ENCODE measurements around the gene ARSB.

DNA sequence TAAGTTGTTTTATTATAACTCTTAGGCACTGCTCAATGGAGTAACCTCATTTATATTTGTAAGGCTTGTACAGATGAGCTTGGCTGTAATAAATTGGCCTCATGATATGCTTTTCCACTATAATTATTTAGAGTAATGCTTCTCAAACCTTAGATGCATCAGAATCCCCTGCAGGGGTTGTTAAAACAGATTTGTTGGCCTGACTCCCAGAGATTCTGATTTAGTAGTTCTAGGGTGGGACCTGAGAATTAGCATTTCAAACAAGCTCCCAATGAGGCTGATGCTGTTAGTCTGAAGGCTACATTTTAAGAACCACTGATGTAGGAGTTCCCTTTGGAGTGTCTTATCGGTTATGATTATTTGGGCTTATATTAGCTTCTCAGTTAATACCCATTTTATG is 38.2 kb upstream of the ARSB start:
- TF ChIP-seq, protein P1, sequence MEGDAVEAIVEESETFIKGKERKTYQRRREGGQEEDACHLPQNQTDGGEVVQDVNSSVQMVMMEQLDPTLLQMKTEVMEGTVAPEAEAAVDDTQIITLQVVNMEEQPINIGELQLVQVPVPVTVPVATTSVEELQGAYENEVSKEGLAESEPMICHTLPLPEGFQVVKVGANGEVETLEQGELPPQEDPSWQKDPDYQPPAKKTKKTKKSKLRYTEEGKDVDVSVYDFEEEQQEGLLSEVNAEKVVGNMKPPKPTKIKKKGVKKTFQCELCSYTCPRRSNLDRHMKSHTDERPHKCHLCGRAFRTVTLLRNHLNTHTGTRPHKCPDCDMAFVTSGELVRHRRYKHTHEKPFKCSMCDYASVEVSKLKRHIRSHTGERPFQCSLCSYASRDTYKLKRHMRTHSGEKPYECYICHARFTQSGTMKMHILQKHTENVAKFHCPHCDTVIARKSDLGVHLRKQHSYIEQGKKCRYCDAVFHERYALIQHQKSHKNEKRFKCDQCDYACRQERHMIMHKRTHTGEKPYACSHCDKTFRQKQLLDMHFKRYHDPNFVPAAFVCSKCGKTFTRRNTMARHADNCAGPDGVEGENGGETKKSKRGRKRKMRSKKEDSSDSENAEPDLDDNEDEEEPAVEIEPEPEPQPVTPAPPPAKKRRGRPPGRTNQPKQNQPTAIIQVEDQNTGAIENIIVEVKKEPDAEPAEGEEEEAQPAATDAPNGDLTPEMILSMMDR (IDR thresholded peaks at IDR 0.05), result no peak
- no peak for TF ChIP-seq POLR2A (IDR thresholded peaks at IDR 0.05)
